Type B pancreatic cell (in vitro differentiated cells): Measurements from ENCODE around the gene EFCAB11. TPM values are rescaled to one million over a fixed set of nuclear protein-coding genes. Genes with fewer than 3 reads are reported as not detected.

ENCODE experiments used
- DNase-seq: peaks from one replicate; pipeline ENCODE4 v3.0.0; 2021; ENCODE audit warnings: mixed read lengths; ENCODE audit not compliant: unreplicated experiment; ENCODE audit errors: extremely low spot score
- H3K27ac Mint-ChIP-seq: 2 replicates; pipeline ENCODE4 v1.8.0; 2021; ENCODE audit warnings: mild to moderate bottlenecking, mixed read lengths
- H3K27me3 Mint-ChIP-seq: 2 replicates; pipeline ENCODE4 v1.8.0; 2021; ENCODE audit warnings: mixed read lengths
- H3K36me3 Mint-ChIP-seq: 2 replicates; pipeline ENCODE4 v1.8.0; 2021; ENCODE audit warnings: mixed read lengths
- H3K4me1 Mint-ChIP-seq: one replicate; pipeline ENCODE4 v1.8.0; 2021; ENCODE audit warnings: mixed read lengths; ENCODE audit not compliant: unreplicated experiment
- H3K4me3 Mint-ChIP-seq: 2 replicates; pipeline ENCODE4 v1.8.0; 2021; ENCODE audit warnings: mild to moderate bottlenecking, mixed read lengths
- H3K9me3 Mint-ChIP-seq: 2 replicates; pipeline ENCODE4 v1.8.0; 2021; ENCODE audit warnings: mixed read lengths
- CTCF ChIP-seq: fragments of 200-600 bp; sonication (generic); conservative IDR thresholded peaks from 2 replicates; pipeline ENCODE4 v1.5.0; 2021; ENCODE audit warnings: antibody characterized with exemption, mild to moderate bottlenecking
- total RNA-seq: library from RNA; stranded (reverse); gene quantifications from 2 replicates; pipeline ENCODE4 v1.2.1, GENCODE V29; 2021; ENCODE audit warnings: low replicate concordance

The EFCAB11 gene
- total RNA-seq, 1 donor from 2014 or later, result 16.0 TPM

- Mint-ChIP-seq H3K4me1 (peaks cover 11% of the 10 kb centered on the region), H3K4me3 (no peak overlapping the region), H3K27me3 (no peaks in the 10 kb centered on the region), H3K9me3 (no peaks in the 10 kb centered on the region), H3K27ac (no peak overlapping the region), H3K36me3 (peaks cover 2% of the 10 kb centered on the region)
- no peak for TF ChIP-seq CTCF
- no peak for DNase-seq
Observed at GRCh38 chr14:89787525-89787924, 167.0 kb downstream of the EFCAB11 start.

GRCh38 chr14:89781046-89781445, 173.5 kb downstream of the EFCAB11 start:
- peaks cover 4% of the 10 kb centered on the region for H3K4me1 Mint-ChIP-seq
- DNase-seq, result no peak
- H3K27me3 Mint-ChIP-seq, result no peaks in the 10 kb centered on the region
- peaks cover 13% of the 10 kb centered on the region for H3K9me3 Mint-ChIP-seq
- no peak for TF ChIP-seq CTCF
- H3K4me3 Mint-ChIP-seq, result no peak overlapping the region
- H3K36me3 Mint-ChIP-seq, result no peaks in the 10 kb centered on the region
- H3K27ac Mint-ChIP-seq, result no peak overlapping the region

- no peak for TF ChIP-seq CTCF
- peaks cover 14% of the 10 kb centered on the region for H3K4me1 Mint-ChIP-seq
- peaks cover 13% of the 10 kb centered on the region for H3K9me3 Mint-ChIP-seq
- DNase-seq, result no peak
- H3K27me3 Mint-ChIP-seq, result no peaks in the 10 kb centered on the region
- H3K36me3 Mint-ChIP-seq, result no peaks in the 10 kb centered on the region
- H3K4me3 Mint-ChIP-seq, result no peak overlapping the region
- H3K27ac Mint-ChIP-seq, result no peak overlapping the region
Observed at GRCh38 chr14:89779707-89780106, 174.8 kb downstream of the EFCAB11 start.

- Mint-ChIP-seq H3K9me3 (peaks cover 13% of the 10 kb centered on the region), H3K4me1 (peaks cover 23% of the 10 kb centered on the region), H3K27ac (no peak overlapping the region), H3K27me3 (peaks cover 18% of the 10 kb centered on the region), H3K4me3 (no peak overlapping the region), H3K36me3 (no peaks in the 10 kb centered on the region)
- no peak for TF ChIP-seq CTCF
- no peak for DNase-seq
Observed at GRCh38 chr14:89775946-89776345, 178.6 kb downstream of the EFCAB11 start.

GRCh38 chr14:89775151-89775550, 179.4 kb downstream of the EFCAB11 start:
- TF ChIP-seq CTCF, result no peak
- H3K36me3 Mint-ChIP-seq, result no peaks in the 10 kb centered on the region
- no peak overlapping the region for H3K4me3 Mint-ChIP-seq
- peaks cover 9% of the 10 kb centered on the region for H3K9me3 Mint-ChIP-seq
- peaks cover 28% of the 10 kb centered on the region for H3K4me1 Mint-ChIP-seq
- no peak overlapping the region for H3K27ac Mint-ChIP-seq
- DNase-seq, result no peak
- peaks cover 18% of the 10 kb centered on the region for H3K27me3 Mint-ChIP-seq
